Mesenchymal stem cell (in vitro differentiated cells and primary cell): ENCODE data around the gene SPINK4.

Experiments used
- DNase-seq: peaks from one replicate; pipeline ENCODE4 v3.0.0-alpha.2; 2013
- H2AFZ ChIP-seq: one replicate; pipeline ENCODE4 v1.6.1; 2013; ENCODE audit warnings: low read depth, mild to moderate bottlenecking, control low read depth, inconsistent platforms, low read length, moderate library complexity
- H2AK5ac ChIP-seq: 2 replicates; pipeline ENCODE4 v1.6.1; 2013; ENCODE audit warnings: low read length, moderate library complexity, mild to moderate bottlenecking, inconsistent platforms; ENCODE audit not compliant: severe bottlenecking
- H2BK120ac ChIP-seq: one replicate; pipeline ENCODE4 v1.6.1; 2013; ENCODE audit warnings: low read depth, mild to moderate bottlenecking, inconsistent platforms, low read length, moderate library complexity
- H2BK12ac ChIP-seq, 2 experiments: one replicate each; pipeline ENCODE4 v1.6.1; 2013; ENCODE audit warnings: inconsistent platforms in 2 of 2, low read length in 2 of 2, mild to moderate bottlenecking in 2 of 2, moderate library complexity in 2 of 2, control low read depth in 1 of 2
- H2BK15ac ChIP-seq: one replicate; pipeline ENCODE4 v1.6.1; 2013; ENCODE audit warnings: mild to moderate bottlenecking, low read depth, inconsistent platforms; ENCODE audit not compliant: poor library complexity, severe bottlenecking
- H2BK5ac ChIP-seq: 2 replicates; pipeline ENCODE4 v1.6.1; 2013; ENCODE audit warnings: low read depth, mild to moderate bottlenecking, low read length, control low read depth, inconsistent platforms; ENCODE audit not compliant: poor library complexity, severe bottlenecking
- H3K14ac ChIP-seq, 2 experiments: one replicate each; pipeline ENCODE4 v1.6.1; 2013; ENCODE audit warnings: inconsistent platforms in 2 of 2, low read length in 2 of 2, control low read depth in 1 of 2, mild to moderate bottlenecking in 1 of 2, moderate library complexity in 1 of 2
- H3K18ac ChIP-seq, 2 experiments: one replicate each; pipeline ENCODE4 v1.6.1; 2013; ENCODE audit warnings: inconsistent platforms in 2 of 2, low read length in 2 of 2, control low read depth in 1 of 2, low read depth in 1 of 2, mild to moderate bottlenecking in 1 of 2
- H3K23ac ChIP-seq, 2 experiments: one replicate each; pipeline ENCODE4 v1.6.1; 2013; ENCODE audit warnings: inconsistent platforms in 2 of 2, low read length in 2 of 2, mild to moderate bottlenecking in 2 of 2, moderate library complexity in 2 of 2, control low read depth in 1 of 2
- H3K27ac ChIP-seq: 2 replicates; pipeline ENCODE4 v1.5.1; 2013; ENCODE audit warnings: mild to moderate bottlenecking, moderate library complexity, low read length, control low read depth, inconsistent platforms; ENCODE audit not compliant: poor library complexity, severe bottlenecking
- H3K27me3 ChIP-seq, 2 experiments: 2 replicates each; pipeline versions ENCODE4 v1.6.1 to v1.7.0; 2013; ENCODE audit warnings: low read length in 2 of 2, mild to moderate bottlenecking in 2 of 2, moderate library complexity in 2 of 2, control low read depth in 1 of 2, inconsistent platforms in 1 of 2; ENCODE audit not compliant: control insufficient read depth in 1 of 2, insufficient read depth in 1 of 2
- H3K36me3 ChIP-seq, 2 experiments: 2 replicates each; pipeline versions ENCODE4 v1.6.1 to v1.7.0; 2013; ENCODE audit warnings: low read length in 2 of 2, control low read depth in 1 of 2, inconsistent platforms in 1 of 2, low read depth in 1 of 2, mild to moderate bottlenecking in 1 of 2; ENCODE audit not compliant: insufficient read depth in 2 of 2, control insufficient read depth in 1 of 2
- H3K4ac ChIP-seq, 2 experiments: one replicate each; pipeline ENCODE4 v1.6.1; 2013; ENCODE audit warnings: inconsistent platforms in 2 of 2, low read length in 2 of 2, mild to moderate bottlenecking in 2 of 2, moderate library complexity in 2 of 2, control low read depth in 1 of 2, low read depth in 1 of 2
- H3K4me1 ChIP-seq: 2 replicates; pipeline ENCODE4 v1.6.1; 2013; ENCODE audit warnings: low read depth, low read length, control low read depth; ENCODE audit not compliant: control insufficient read depth, insufficient read depth
- H3K4me2 ChIP-seq: 2 replicates; pipeline ENCODE4 v1.6.1; 2013; ENCODE audit warnings: low read length, mild to moderate bottlenecking, inconsistent platforms; ENCODE audit not compliant: poor library complexity, severe bottlenecking
- H3K4me3 ChIP-seq, 2 experiments: 2 replicates each; pipeline versions ENCODE4 v1.5.1 to v1.7.0; 2013; ENCODE audit warnings: low read length in 2 of 2, mild to moderate bottlenecking in 2 of 2, control low read depth in 1 of 2, low read depth in 1 of 2; ENCODE audit not compliant: insufficient read depth in 1 of 2
- H3K79me1 ChIP-seq: replicated peaks from 2 replicates; pipeline ENCODE4 v1.6.1; 2013; ENCODE audit warnings: mild to moderate bottlenecking, control low read depth, low read length, inconsistent platforms; ENCODE audit not compliant: poor library complexity, severe bottlenecking
- H3K9ac ChIP-seq: 2 replicates; pipeline ENCODE4 v1.7.0; 2013; ENCODE audit warnings: mild to moderate bottlenecking, low read length, moderate library complexity
- H3K9me3 ChIP-seq: 2 replicates; pipeline ENCODE4 v1.7.0; 2013; ENCODE audit warnings: mild to moderate bottlenecking, low read length; ENCODE audit not compliant: control insufficient read depth
- H4K8ac ChIP-seq: one replicate; pipeline ENCODE4 v1.6.1; 2013; ENCODE audit warnings: inconsistent platforms, mild to moderate bottlenecking, low read length, moderate library complexity
- H4K91ac ChIP-seq: one replicate; pipeline ENCODE4 v1.6.1; 2013; ENCODE audit warnings: mild to moderate bottlenecking, low read length, inconsistent platforms
- WGBS: methylation state at CpG from one replicate; pipeline ENCODE4 v1.1.7; 2013; ENCODE audit warnings: mixed read lengths; 5-methylcytosine and 5-hydroxymethylcytosine counted together

The SPINK4 gene

DNA sequence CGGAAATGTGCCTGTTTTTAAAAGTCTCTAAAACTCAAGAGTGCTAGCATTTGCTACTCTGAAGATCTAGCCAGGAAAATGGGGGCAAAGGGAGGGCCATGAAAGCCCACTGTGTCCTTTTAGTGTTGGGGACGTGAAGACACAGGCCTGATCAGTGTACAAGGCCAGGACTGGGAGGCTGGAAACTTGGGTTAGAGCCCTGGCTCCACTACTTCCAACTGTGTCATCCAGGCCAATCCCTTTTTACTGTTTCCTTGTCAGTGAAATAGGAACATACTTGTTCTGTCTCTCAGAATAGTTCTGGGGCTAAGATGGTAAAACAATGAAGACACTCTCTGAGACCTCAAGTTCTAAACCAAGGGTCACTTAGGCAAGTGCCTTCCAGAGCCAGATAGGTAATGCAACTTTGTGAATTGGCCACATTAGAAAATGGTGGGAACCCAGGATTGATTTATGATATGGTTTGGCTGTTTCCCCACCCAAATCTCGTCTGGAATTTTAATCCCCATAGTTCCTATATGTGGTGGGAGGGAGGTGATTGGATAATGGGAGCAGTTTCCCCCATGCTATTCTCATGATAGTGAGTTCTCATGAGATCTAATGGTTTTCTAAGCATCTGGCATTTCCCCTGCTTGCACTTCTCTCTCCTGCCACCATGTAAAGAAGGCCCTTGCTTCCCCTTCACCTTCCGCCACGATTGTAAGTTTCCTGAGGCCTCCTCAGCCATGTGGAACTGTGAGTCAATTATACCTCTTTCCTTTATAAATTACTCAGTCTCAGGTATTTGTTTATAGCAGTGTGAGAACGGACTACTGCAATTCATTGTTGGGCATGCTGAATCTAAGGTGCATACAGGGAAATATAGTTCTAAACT is 42.5 kb upstream of the SPINK4 start:
- Histone ChIP-seq H3K4me1 (no peaks in the 10 kb centered on the region), H3K18ac (no peak overlapping the region), H4K8ac (no peak overlapping the region), H3K79me1 (no peaks in the 10 kb centered on the region), H3K23ac (no peak overlapping the region), H3K4me2 (no peak overlapping the region), H3K9ac (peak overlapping the region; percentile 71), H2BK15ac (no peak overlapping the region), H3K27ac (no peak overlapping the region), H3K36me3 (no peaks in the 10 kb centered on the region), H3K4ac (no peak overlapping the region), H3K14ac (peak overlapping the region in 1 of 2 experiments; percentile 7), H2AFZ (no peak overlapping the region), H3K27me3 (peaks cover 0 to 21% of the 10 kb centered on the region in 2 experiments), H2AK5ac (no peak overlapping the region), H3K4me3 (no peak overlapping the region), H2BK120ac (no peak overlapping the region), H2BK5ac (no peak overlapping the region), H3K9me3 (no peaks in the 10 kb centered on the region), H4K91ac (no peak overlapping the region), H2BK12ac (no peak overlapping the region)
- DNase-seq, result no peak
- WGBS, result 67% methylated on average over 5 of the region's 6 CpGs

DNA sequence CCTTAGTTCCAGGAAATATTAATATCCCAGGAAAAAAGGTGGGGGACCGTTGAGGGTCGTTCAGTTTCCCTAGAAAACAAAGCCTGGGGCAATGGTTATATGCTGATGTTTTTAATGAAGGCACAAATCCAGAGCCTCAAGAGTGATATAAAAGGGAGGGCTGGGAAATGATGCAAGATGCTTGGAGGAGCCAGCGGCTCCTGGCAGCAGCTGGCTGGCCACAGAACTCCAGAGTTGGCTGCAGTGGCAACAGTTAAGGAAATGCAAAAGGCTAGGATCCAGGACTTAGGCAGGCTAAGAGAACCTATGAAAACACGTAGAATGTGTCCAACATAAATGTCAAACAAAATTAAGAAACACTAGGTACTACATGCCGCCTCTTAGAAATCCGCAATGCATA is 41.8 kb upstream of the SPINK4 start:
- H4K91ac ChIP-seq, result no peak overlapping the region
- no peak overlapping the region for H3K27ac ChIP-seq
- no peak overlapping the region for H2BK5ac ChIP-seq
- peaks cover 0 to 27% of the 10 kb centered on the region in 2 experiments for H3K27me3 ChIP-seq
- no peak overlapping the region for H2BK120ac ChIP-seq
- H2BK12ac ChIP-seq, result no peak overlapping the region
- H2BK15ac ChIP-seq, result no peak overlapping the region
- H3K23ac ChIP-seq, result no peak overlapping the region
- DNase-seq, result no peak
- H3K9ac ChIP-seq, result peak overlapping the region; percentile 71
- H3K9me3 ChIP-seq, result no peaks in the 10 kb centered on the region
- 88% methylated on average over 6 of the region's 6 CpGs for WGBS
- no peaks in the 10 kb centered on the region for H3K36me3 ChIP-seq
- no peak overlapping the region for H3K4ac ChIP-seq
- H2AFZ ChIP-seq, result no peak overlapping the region
- peak overlapping the region in 1 of 2 experiments; percentile 45 for H3K4me3 ChIP-seq
- no peak overlapping the region for H3K14ac ChIP-seq
- H3K4me2 ChIP-seq, result no peak overlapping the region
- H3K79me1 ChIP-seq, result no peaks in the 10 kb centered on the region
- H3K18ac ChIP-seq, result no peak overlapping the region
- no peak overlapping the region for H2AK5ac ChIP-seq
- H3K4me1 ChIP-seq, result no peaks in the 10 kb centered on the region
- H4K8ac ChIP-seq, result no peak overlapping the region

DNA sequence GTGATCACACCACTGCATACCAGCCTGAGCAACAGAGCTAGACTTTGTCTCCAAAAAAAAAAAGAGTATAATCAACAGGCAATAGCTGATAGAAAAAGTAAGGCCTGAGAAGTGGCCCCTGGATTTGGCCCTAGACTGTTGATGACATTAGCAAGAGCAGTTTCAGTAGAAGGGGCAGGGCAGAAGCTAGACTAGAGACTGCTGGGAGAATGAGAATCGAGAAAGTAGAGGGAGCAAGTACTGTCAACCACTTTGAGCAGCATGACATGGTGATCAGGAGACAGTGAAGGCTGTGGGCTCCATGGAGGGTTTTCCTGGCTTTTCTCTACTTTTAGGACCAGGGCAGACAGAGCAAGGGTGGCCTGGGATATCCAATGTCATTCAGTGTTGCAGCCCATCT is 37.9 kb upstream of the SPINK4 start:
- no peak overlapping the region for H2AK5ac ChIP-seq
- H2BK15ac ChIP-seq, result no peak overlapping the region
- H3K18ac ChIP-seq, result no peak overlapping the region
- H3K14ac ChIP-seq, result no peak overlapping the region
- H3K4me1 ChIP-seq, result no peaks in the 10 kb centered on the region
- DNase-seq, result no peak
- H4K91ac ChIP-seq, result no peak overlapping the region
- no peak overlapping the region for H3K4me3 ChIP-seq
- no peak overlapping the region for H2BK12ac ChIP-seq
- H3K9ac ChIP-seq, result no peak overlapping the region
- H3K27me3 ChIP-seq, result peaks cover 3 to 52% of the 10 kb centered on the region in 2 experiments
- H3K27ac ChIP-seq, result no peak overlapping the region
- H3K79me1 ChIP-seq, result no peaks in the 10 kb centered on the region
- WGBS, result 92% methylated on average over 1 of the region's 1 CpG
- no peak overlapping the region for H4K8ac ChIP-seq
- no peak overlapping the region for H2BK5ac ChIP-seq
- H2AFZ ChIP-seq, result no peak overlapping the region
- H3K23ac ChIP-seq, result no peak overlapping the region
- H3K9me3 ChIP-seq, result no peaks in the 10 kb centered on the region
- H3K36me3 ChIP-seq, result no peaks in the 10 kb centered on the region
- no peak overlapping the region for H3K4me2 ChIP-seq
- no peak overlapping the region for H2BK120ac ChIP-seq
- H3K4ac ChIP-seq, result no peak overlapping the region

DNA sequence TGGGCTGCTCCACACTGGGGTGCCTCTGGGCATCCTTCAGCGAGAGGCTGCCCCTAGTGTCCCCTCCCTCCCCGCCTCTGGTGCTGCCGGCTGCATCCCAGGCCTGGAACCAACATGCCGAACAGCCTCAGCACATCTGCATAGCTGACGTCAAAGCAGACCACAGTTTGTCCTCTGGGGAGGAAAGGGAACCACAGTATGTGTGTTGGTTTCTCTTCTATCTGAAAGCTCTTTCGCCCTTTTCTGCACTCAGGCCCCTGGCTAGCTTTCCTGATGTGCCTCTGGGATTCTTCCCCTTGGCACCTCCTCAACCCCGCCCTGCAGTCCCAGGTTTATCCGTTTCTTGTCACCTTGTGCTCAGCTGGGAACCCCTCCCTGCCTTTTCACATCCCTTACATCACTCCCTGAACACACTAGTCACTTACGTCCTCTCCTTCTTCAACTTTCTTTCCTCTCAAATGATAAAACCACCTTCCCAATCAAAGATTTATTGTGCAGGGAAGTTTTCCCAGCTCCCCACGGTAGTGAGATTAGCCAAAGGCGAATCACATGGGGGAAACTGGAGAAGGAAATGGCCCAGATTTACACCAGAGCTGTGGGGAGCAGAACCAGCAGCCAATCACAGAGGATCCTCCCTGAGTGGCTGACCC is 37.3 kb upstream of the SPINK4 start:
- Histone ChIP-seq H3K4me1 (no peaks in the 10 kb centered on the region), H3K4ac (no peak overlapping the region), H3K14ac (no peak overlapping the region), H3K9ac (peak overlapping the region; percentile 60), H3K4me2 (no peak overlapping the region), H3K18ac (no peak overlapping the region), H3K27ac (no peak overlapping the region), H2BK120ac (no peak overlapping the region), H2AFZ (no peak overlapping the region), H3K4me3 (peak overlapping the region in 1 of 2 experiments; percentile 38), H3K27me3 (peaks cover 3 to 48% of the 10 kb centered on the region in 2 experiments), H3K23ac (no peak overlapping the region), H3K36me3 (no peaks in the 10 kb centered on the region), H3K9me3 (no peaks in the 10 kb centered on the region), H2BK5ac (no peak overlapping the region), H2BK12ac (peak overlapping the region in 1 of 2 experiments; percentile 21), H4K91ac (no peak overlapping the region), H2BK15ac (peak overlapping the region; percentile 30), H2AK5ac (peak overlapping the region; percentile 9), H4K8ac (no peak overlapping the region), H3K79me1 (no peaks in the 10 kb centered on the region)
- 64% methylated on average over 10 of the region's 11 CpGs for WGBS
- peak; percentile 77 for DNase-seq
